ENCODE data around the gene PXMP4. TPM values are rescaled to one million over a fixed set of nuclear protein-coding genes. Genes with fewer than 3 reads are reported as not detected.

PXMP4 gene
- total and polyA plus RNA-seq, 9 of the 15 experiments (the other 6 are each of a cell fraction or from before 2014, with no cell fraction given): 4.8 to 29.1 (median 6.8) TPM

DNA sequence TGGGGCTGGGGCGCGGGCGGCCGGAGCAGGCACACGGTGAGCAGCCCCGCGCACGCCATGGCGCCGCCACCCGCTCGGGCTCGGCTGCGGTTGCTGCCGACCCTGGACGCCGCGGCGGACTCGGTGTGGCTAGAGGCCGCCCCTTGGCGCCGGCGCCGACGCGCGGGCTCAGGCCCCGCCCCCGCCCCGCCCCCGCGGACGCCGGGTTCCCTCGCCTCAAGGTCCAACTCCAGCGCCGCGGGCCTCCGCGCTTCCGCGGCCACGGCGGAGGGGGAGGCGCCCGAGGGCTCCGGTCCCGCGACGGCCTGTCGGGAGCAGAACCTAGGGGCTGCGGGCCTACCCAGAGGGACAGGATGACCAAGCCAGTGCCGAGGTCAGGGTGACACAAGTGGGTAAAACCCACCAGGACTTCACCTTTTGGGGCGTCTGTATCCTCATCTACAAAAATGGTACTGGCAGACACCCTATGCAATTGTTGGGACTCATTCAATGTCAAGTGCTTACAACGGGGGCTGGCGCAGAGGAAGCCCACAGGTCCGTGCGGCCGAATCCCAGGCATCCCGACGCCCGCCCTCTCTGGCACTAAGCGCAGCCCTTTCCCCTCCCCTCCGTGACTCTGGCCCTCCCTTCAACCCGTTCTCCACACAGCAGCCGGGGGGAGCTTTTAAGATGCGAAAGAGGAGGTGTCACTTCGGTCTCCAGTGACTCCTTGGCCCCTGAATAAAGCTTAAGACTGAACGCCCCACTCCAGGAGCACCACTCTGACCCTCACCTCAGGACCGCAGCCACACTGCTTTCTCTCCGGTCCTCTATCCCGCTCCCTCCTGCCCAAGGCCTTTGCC is 45.6 kb downstream of the PXMP4 start, which contains the start of gene NECAB3:
Gene NECAB3 (minus strand): TSS at position 135 of the 842 bp plus-strand sequence. CDS start 76 bp downstream, at position 59.
- POLR2A ChIA-PET: interaction anchor here (0.6 to 2.5 kb wide), 4 partner anchors 8 to 22 kb away, joined by 3 to 15 read pairs (median 5); partner anchors contain the start of gene ACTL10
- in situ Hi-C loops (cut with MboI): no loop called here
- peaks cover 34% of the 10 kb centered on the region for H3K79me2 ChIP-seq (ENCODE audit: control insufficient read depth, insufficient read depth, low read length)
- TF ChIP-seq HNRNPH1 (optimal IDR thresholded peaks at IDR 0.05; ENCODE audit: low read depth, low read length) (no peak), ZNF3 (CRISPR knock-in tag; IDR thresholded peaks at IDR 0.05) (no peak), CC2D1A (IDR thresholded peaks at IDR 0.05) (no peak), CCAR2 (IDR thresholded peaks at IDR 0.05; ENCODE audit: low read depth, low read length) (no peak), CREB1 (IDR thresholded peaks at IDR 0.05) (peak; percentile 44; the same call in 1 of the 2 replicates), CREB1 (CRISPR knock-in tag; IDR thresholded peaks at IDR 0.05) (no peak), ZC3H11A (IDR thresholded peaks at IDR 0.05; ENCODE audit: low read depth, low read length) (no peak), PHB (CRISPR knock-in tag; IDR thresholded peaks at IDR 0.05) (0 out of 2 replicates have a peak, but pooled peaks have one; percentile 54), TBL1XR1 (IDR thresholded peaks at IDR 0.05; ENCODE audit: low read length in 2 of 2) (0 out of 4 replicates have a peak, but pooled peaks of 1 of the 2 experiments have one; percentile 2), RBFOX2 (IDR thresholded peaks at IDR 0.05; ENCODE audit: low read depth, low read length) (peak; percentile 71), MTA2 (IDR thresholded peaks at IDR 0.05; ENCODE audit: low read depth) (no peak), STAT5B (CRISPR knock-in tag; IDR thresholded peaks at IDR 0.05) (no peak), SNIP1 (IDR thresholded peaks at IDR 0.05; ENCODE audit: low read depth) (no peak), CXXC5 (CRISPR knock-in tag; IDR thresholded peaks at IDR 0.05) (peak; percentile 84), ZNF121 (CRISPR knock-in tag; conservative IDR thresholded peaks at IDR 0.05) (no peak), TRIM28 (IDR thresholded peaks at IDR 0.05) (no peak), ZNF696 (CRISPR knock-in tag; conservative IDR thresholded peaks at IDR 0.05) (no peak), SMAD2 (IDR thresholded peaks at IDR 0.05; ENCODE audit: low read depth, low read length) (no peak), NR2C1 (IDR thresholded peaks at IDR 0.05) (no peak), NR2C1 (tag; IDR thresholded peaks at IDR 0.05) (no peak)
- TF ChIP-seq, protein P1, sequence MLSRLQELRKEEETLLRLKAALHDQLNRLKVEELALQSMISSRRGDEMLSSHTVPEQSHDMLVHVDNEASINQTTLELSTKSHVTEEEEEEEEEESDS (CRISPR knock-in tag; IDR thresholded peaks at IDR 0.05): no peak
- TF ChIP-seq, protein P2, sequence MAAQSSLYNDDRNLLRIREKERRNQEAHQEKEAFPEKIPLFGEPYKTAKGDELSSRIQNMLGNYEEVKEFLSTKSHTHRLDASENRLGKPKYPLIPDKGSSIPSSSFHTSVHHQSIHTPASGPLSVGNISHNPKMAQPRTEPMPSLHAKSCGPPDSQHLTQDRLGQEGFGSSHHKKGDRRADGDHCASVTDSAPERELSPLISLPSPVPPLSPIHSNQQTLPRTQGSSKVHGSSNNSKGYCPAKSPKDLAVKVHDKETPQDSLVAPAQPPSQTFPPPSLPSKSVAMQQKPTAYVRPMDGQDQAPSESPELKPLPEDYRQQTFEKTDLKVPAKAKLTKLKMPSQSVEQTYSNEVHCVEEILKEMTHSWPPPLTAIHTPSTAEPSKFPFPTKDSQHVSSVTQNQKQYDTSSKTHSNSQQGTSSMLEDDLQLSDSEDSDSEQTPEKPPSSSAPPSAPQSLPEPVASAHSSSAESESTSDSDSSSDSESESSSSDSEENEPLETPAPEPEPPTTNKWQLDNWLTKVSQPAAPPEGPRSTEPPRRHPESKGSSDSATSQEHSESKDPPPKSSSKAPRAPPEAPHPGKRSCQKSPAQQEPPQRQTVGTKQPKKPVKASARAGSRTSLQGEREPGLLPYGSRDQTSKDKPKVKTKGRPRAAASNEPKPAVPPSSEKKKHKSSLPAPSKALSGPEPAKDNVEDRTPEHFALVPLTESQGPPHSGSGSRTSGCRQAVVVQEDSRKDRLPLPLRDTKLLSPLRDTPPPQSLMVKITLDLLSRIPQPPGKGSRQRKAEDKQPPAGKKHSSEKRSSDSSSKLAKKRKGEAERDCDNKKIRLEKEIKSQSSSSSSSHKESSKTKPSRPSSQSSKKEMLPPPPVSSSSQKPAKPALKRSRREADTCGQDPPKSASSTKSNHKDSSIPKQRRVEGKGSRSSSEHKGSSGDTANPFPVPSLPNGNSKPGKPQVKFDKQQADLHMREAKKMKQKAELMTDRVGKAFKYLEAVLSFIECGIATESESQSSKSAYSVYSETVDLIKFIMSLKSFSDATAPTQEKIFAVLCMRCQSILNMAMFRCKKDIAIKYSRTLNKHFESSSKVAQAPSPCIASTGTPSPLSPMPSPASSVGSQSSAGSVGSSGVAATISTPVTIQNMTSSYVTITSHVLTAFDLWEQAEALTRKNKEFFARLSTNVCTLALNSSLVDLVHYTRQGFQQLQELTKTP (IDR thresholded peaks at IDR 0.05; ENCODE audit: low read depth in 1 of 2, partially characterized antibody in 2 of 2): no peak

More for the DNA sequence above, 45.6 kb downstream of the PXMP4 start, which contains the start of gene NECAB3:
- H4K20me1 ChIP-seq (replicated peaks; ENCODE audit: control insufficient read depth, insufficient read depth, low read length): peaks cover 7% of the 10 kb centered on the region; the same call in 1 of the 2 replicates
- H3K9me1 ChIP-seq (ENCODE audit: control insufficient read depth, insufficient read depth, low read length): peaks cover 5% of the 10 kb centered on the region
- peaks cover 17 to 52% of the 10 kb centered on the region in 2 experiments for H3K4me1 ChIP-seq (replicated peaks in 1 of 2; ENCODE audit: control insufficient read depth in 2 of 2, insufficient read depth in 2 of 2, low read length in 2 of 2)
- peak within 1 kb of the TSS; percentile 88 for H3K27ac ChIP-seq (ENCODE audit: extremely low read depth, low read depth, low read length)
- peak within 1 kb of the TSS; percentile 88 for H3K4me2 ChIP-seq (ENCODE audit: insufficient read depth, low read length)
- DNase-seq (ENCODE audit: extremely low read depth in 1 of 4, low spot score in 3 of 4) (peak; percentile 90 to 93 (median 92)), ATAC-seq (peak; percentile 88), FAIRE-seq (peak; percentile 19)
- H2AFZ ChIP-seq (ENCODE audit: low read depth, low read length): peak within 1 kb of the TSS; percentile 93
- peaks cover 65% of the 10 kb centered on the region for H3K36me3 ChIP-seq (ENCODE audit: control insufficient read depth, insufficient read depth, low read length)
- H3K9me3 ChIP-seq (replicated peaks; ENCODE audit: control insufficient read depth, insufficient read depth, low read depth, low read length): no peaks in the 10 kb centered on the region
- H3K27me3 ChIP-seq (ENCODE audit: control insufficient read depth in 2 of 2, insufficient read depth in 2 of 2, low read length in 2 of 2): no peaks in the 10 kb centered on the region
- CTCF ChIA-PET (ENCODE audit: low intra/inter-chr PET ratio): no interaction called here
- whole genome bisulfite sequencing (ENCODE audit: insufficient coverage, low coverage, missing lambda C conversion rate): 10% methylated on average over 28 of the region's 73 CpGs
- H3K9ac ChIP-seq (ENCODE audit: insufficient read depth in 1 of 2, low read depth in 2 of 2, low read length in 2 of 2): peak within 1 kb of the TSS; percentile 89 to 99
- peak within 1 kb of the TSS; percentile 86 for H3K4me3 ChIP-seq
- no TSS peak for BruUV-seq (replicated peaks)
- intact Hi-C loops (cut with micrococcal nuclease): no loop called here
